ENCODE results near the gene CELF4. TPM values are rescaled to one million over a fixed set of nuclear protein-coding genes. Genes with fewer than 3 reads are reported as not detected.

CELF4 gene
- polyA plus RNA-seq, 1 donor (not counting 4 experiments of a cell fraction or from before 2014, with no cell fraction given) = not detected

GRCh38 chr18:37259711-37260110, 305.9 kb downstream of the CELF4 start:
- H3K27me3 ChIP-seq (ENCODE audit: control insufficient read depth, extremely low read depth, insufficient read depth, low read length) = peaks cover 41% of the 10 kb centered on the region
- H3K4me1 ChIP-seq (ENCODE audit: control insufficient read depth, extremely low read depth, insufficient read depth, low read length) = no peaks in the 10 kb centered on the region
- no peak overlapping the region for H3K4me3 ChIP-seq (ENCODE audit: control insufficient read depth in 2 of 3, extremely low read depth in 1 of 3, insufficient read depth in 2 of 3, low read depth in 1 of 3, low read length in 3 of 3)
- H3K9ac ChIP-seq (ENCODE audit: control insufficient read depth, extremely low read depth, insufficient read depth, low read length) = no peak overlapping the region
- no peaks in the 10 kb centered on the region for H4K20me1 ChIP-seq (ENCODE audit: control insufficient read depth, extremely low read depth, insufficient read depth, low read length)
- TF ChIP-seq EZH2 (IDR thresholded peaks at IDR 0.05; ENCODE audit: low read length) = no peak
- TF ChIP-seq, protein P1, sequence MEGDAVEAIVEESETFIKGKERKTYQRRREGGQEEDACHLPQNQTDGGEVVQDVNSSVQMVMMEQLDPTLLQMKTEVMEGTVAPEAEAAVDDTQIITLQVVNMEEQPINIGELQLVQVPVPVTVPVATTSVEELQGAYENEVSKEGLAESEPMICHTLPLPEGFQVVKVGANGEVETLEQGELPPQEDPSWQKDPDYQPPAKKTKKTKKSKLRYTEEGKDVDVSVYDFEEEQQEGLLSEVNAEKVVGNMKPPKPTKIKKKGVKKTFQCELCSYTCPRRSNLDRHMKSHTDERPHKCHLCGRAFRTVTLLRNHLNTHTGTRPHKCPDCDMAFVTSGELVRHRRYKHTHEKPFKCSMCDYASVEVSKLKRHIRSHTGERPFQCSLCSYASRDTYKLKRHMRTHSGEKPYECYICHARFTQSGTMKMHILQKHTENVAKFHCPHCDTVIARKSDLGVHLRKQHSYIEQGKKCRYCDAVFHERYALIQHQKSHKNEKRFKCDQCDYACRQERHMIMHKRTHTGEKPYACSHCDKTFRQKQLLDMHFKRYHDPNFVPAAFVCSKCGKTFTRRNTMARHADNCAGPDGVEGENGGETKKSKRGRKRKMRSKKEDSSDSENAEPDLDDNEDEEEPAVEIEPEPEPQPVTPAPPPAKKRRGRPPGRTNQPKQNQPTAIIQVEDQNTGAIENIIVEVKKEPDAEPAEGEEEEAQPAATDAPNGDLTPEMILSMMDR (optimal IDR thresholded peaks at IDR 0.05 in 1 of 3, IDR thresholded peaks at IDR 0.05 in 1 of 3, conservative IDR thresholded peaks at IDR 0.05 in 1 of 3; ENCODE audit: extremely low read depth in 1 of 3, insufficient read depth in 2 of 3, low read length in 3 of 3) = no peak
- no peak overlapping the region for H2AFZ ChIP-seq (ENCODE audit: control insufficient read depth, low read length)
- H3K9me3 ChIP-seq (ENCODE audit: control insufficient read depth, low read depth, low read length) = no peaks in the 10 kb centered on the region
- H3K9me1 ChIP-seq (ENCODE audit: control insufficient read depth, extremely low read depth, insufficient read depth, low read length) = no peaks in the 10 kb centered on the region
- H3K36me3 ChIP-seq (ENCODE audit: control insufficient read depth in 2 of 2, extremely low read depth in 1 of 2, insufficient read depth in 2 of 2, low read length in 2 of 2) = no peaks in the 10 kb centered on the region
- no peak for FAIRE-seq
- H3K4me2 ChIP-seq (ENCODE audit: control insufficient read depth, extremely low read depth, insufficient read depth, low read depth, low read length) = no peak overlapping the region
- dilution Hi-C loops (cut with MboI; ENCODE audit: extremely low pct_ligation_motif_present, low sequenced_read_pairs) = no loop called here
- no peak for DNase-seq (ENCODE audit: low read depth, low spot score)
- no peaks in the 10 kb centered on the region for H3K79me2 ChIP-seq (ENCODE audit: control insufficient read depth, insufficient read depth, low read length)
- no peak overlapping the region for H3K27ac ChIP-seq (ENCODE audit: control insufficient read depth, insufficient read depth, low read length)

DNA sequence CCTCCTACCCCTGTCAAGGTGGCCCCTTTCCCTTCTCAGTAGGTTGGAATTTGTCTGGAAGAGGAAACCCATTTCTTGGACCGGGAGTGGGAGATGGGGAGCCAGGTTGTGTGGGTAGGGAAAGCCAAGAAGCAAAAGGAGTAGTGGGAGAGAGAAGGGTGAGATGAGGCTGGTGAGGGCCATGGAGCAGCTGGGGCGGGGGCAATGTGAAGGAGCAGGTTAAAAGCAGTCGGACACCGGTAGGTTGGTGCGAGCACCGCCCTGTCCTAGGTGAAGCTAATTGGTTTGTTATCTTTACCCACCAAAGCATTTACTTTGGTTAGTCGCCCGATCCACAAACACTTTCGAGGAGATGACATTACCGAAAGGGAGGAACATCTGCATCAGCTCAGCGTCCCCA, 306.8 kb downstream of the CELF4 start:
- Histone ChIP-seq H3K4me2 (ENCODE audit: control insufficient read depth, extremely low read depth, insufficient read depth, low read depth, low read length) (no peak overlapping the region), H3K27me3 (ENCODE audit: control insufficient read depth, extremely low read depth, insufficient read depth, low read length) (peaks cover 46% of the 10 kb centered on the region), H4K20me1 (ENCODE audit: control insufficient read depth, extremely low read depth, insufficient read depth, low read length) (no peaks in the 10 kb centered on the region), H3K79me2 (ENCODE audit: control insufficient read depth, insufficient read depth, low read length) (no peaks in the 10 kb centered on the region), H3K27ac (ENCODE audit: control insufficient read depth, insufficient read depth, low read length) (no peak overlapping the region), H3K9ac (ENCODE audit: control insufficient read depth, extremely low read depth, insufficient read depth, low read length) (no peak overlapping the region), H2AFZ (ENCODE audit: control insufficient read depth, low read length) (no peak overlapping the region), H3K4me3 (ENCODE audit: control insufficient read depth in 2 of 3, extremely low read depth in 1 of 3, insufficient read depth in 2 of 3, low read depth in 1 of 3, low read length in 3 of 3) (no peak overlapping the region), H3K9me3 (ENCODE audit: control insufficient read depth, low read depth, low read length) (no peaks in the 10 kb centered on the region), H3K4me1 (ENCODE audit: control insufficient read depth, extremely low read depth, insufficient read depth, low read length) (no peaks in the 10 kb centered on the region), H3K9me1 (ENCODE audit: control insufficient read depth, extremely low read depth, insufficient read depth, low read length) (no peaks in the 10 kb centered on the region), H3K36me3 (ENCODE audit: control insufficient read depth in 2 of 2, extremely low read depth in 1 of 2, insufficient read depth in 2 of 2, low read length in 2 of 2) (no peaks in the 10 kb centered on the region)
- dilution Hi-C loops (cut with MboI; ENCODE audit: extremely low pct_ligation_motif_present, low sequenced_read_pairs) = no loop called here
- DNase-seq (ENCODE audit: low read depth, low spot score) (no peak), FAIRE-seq (no peak)
- no peak for TF ChIP-seq EZH2 (IDR thresholded peaks at IDR 0.05; ENCODE audit: low read length)
- TF ChIP-seq, protein P1 (optimal IDR thresholded peaks at IDR 0.05 in 1 of 3, IDR thresholded peaks at IDR 0.05 in 1 of 3, conservative IDR thresholded peaks at IDR 0.05 in 1 of 3; ENCODE audit: extremely low read depth in 1 of 3, insufficient read depth in 2 of 3, low read length in 3 of 3) = no peak

Data from keratinocyte (primary cell).